Loucy (cell line): Measurements from ENCODE around the gene CCDC88C.

Source experiments
- H2AFZ ChIP-seq: fragments of 200-600 bp; sonication (generic); 2 replicates; pipeline ENCODE4 v1.6.0; 2016; ENCODE audit warnings: antibody characterized with exemption, mild to moderate bottlenecking, low read length, moderate library complexity
- H3F3A ChIP-seq: fragments of 200-600 bp; 2 replicates; pipeline ENCODE4 v1.6.0; 2016; ENCODE audit warnings: antibody characterized with exemption, low read depth, mild to moderate bottlenecking
- H3K27me3 ChIP-seq: fragments of 200-600 bp; sonication (generic); 2 replicates; pipeline ENCODE4 v1.6.1; 2014; ENCODE audit warnings: low read length, mild to moderate bottlenecking; ENCODE audit not compliant: insufficient read depth, poor library complexity, severe bottlenecking
- H3K36me3 ChIP-seq: fragments of 200-600 bp; sonication (generic); 2 replicates; pipeline ENCODE4 v1.6.1; 2016; ENCODE audit warnings: low read length; ENCODE audit not compliant: insufficient read depth
- H3K4me1 ChIP-seq: fragments of 200-600 bp; sonication (generic); 2 replicates; pipeline ENCODE4 v1.5.1; 2014; ENCODE audit warnings: low read length, mild to moderate bottlenecking; ENCODE audit not compliant: insufficient read depth, poor library complexity, severe bottlenecking
- H3K4me2 ChIP-seq: fragments of 200-600 bp; sonication (generic); 2 replicates; pipeline ENCODE4 v1.6.0; 2014; ENCODE audit warnings: antibody characterized with exemption, low read length, low read depth, mild to moderate bottlenecking; ENCODE audit not compliant: poor library complexity, severe bottlenecking
- H3K4me3 ChIP-seq: fragments of 200-600 bp; sonication (generic); 2 replicates; pipeline ENCODE4 v1.5.1; 2014; ENCODE audit warnings: low read length, mild to moderate bottlenecking, mixed read lengths; ENCODE audit not compliant: poor library complexity, severe bottlenecking
- H3K79me2 ChIP-seq: fragments of 200-600 bp; sonication (generic); 2 replicates; pipeline ENCODE4 v1.6.1; 2014; ENCODE audit warnings: low read length; ENCODE audit not compliant: insufficient read depth
- H3K9ac ChIP-seq: fragments of 200-600 bp; sonication (generic); 2 replicates; pipeline ENCODE4 v1.6.0; 2014; ENCODE audit warnings: mild to moderate bottlenecking, low read depth, low read length, moderate library complexity; ENCODE audit not compliant: poor library complexity, severe bottlenecking
- H3K9me2 ChIP-seq: fragments of 200-600 bp; sonication (generic); replicated peaks from 2 replicates; pipeline ENCODE4 v1.6.1; 2016; ENCODE audit warnings: low read depth, low read length, mixed read lengths
- H3K9me3 ChIP-seq: fragments of 200-600 bp; sonication (generic); 2 replicates; pipeline ENCODE4 v1.6.1; 2014; ENCODE audit warnings: mild to moderate bottlenecking, antibody characterized with exemption, low read length, low read depth; ENCODE audit not compliant: insufficient read depth
- H4K20me1 ChIP-seq: fragments of 200-600 bp; sonication (generic); 2 replicates; pipeline ENCODE4 v1.6.0; 2014; ENCODE audit warnings: antibody characterized with exemption, low read length, mild to moderate bottlenecking; ENCODE audit not compliant: insufficient read depth, poor library complexity, severe bottlenecking
- EZH2phosphoT487 ChIP-seq: fragments of 200-600 bp; IDR thresholded peaks from 2 replicates; pipeline ENCODE4 v1.6.1; 2018; ENCODE audit warnings: antibody characterized with exemption, mild to moderate bottlenecking, moderate library complexity, borderline replicate concordance
- TF ChIP-seq, protein P1 (sequence below): fragments of 200-600 bp; sonication (generic); conservative IDR thresholded peaks from 2 replicates; pipeline ENCODE4 v1.5.1; 2014; ENCODE audit warnings: mild to moderate bottlenecking, antibody characterized with exemption, low read length

Gene CCDC88C

DNA sequence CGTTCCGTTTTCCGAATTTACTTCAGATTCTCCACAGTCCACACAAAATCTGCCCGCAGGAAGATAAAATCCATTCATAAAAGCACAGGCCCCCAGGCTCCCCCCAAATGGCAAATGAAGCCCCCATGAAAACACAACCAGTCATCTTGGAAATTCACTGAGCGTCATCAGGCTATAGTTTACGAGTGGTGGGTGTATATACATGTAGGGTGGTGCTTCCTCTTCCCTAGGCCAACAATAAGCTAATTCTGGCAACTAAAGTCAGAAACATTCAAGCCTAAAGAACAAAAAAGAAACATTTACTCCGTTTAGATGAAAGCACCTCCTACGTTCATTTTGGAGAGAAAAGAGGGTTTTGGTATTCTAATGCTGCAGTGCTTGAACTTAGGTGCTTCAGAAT lies 179.0 kb downstream of the CCDC88C start:
- Histone ChIP-seq H3K4me1 (peaks cover 32% of the 10 kb centered on the region), H3K9me3 (no peaks in the 10 kb centered on the region), H3K79me2 (peaks cover 22% of the 10 kb centered on the region), H3K4me3 (no peak overlapping the region), H3K36me3 (no peaks in the 10 kb centered on the region; the same call in 1 of the 2 replicates), H3K27me3 (no peaks in the 10 kb centered on the region), H4K20me1 (no peaks in the 10 kb centered on the region), H3K9ac (no peak overlapping the region), H3K9me2 (no peaks in the 10 kb centered on the region), H3K4me2 (no peak overlapping the region), H3F3A (no peaks in the 10 kb centered on the region), H2AFZ (no peak overlapping the region)
- TF ChIP-seq, protein P1, sequence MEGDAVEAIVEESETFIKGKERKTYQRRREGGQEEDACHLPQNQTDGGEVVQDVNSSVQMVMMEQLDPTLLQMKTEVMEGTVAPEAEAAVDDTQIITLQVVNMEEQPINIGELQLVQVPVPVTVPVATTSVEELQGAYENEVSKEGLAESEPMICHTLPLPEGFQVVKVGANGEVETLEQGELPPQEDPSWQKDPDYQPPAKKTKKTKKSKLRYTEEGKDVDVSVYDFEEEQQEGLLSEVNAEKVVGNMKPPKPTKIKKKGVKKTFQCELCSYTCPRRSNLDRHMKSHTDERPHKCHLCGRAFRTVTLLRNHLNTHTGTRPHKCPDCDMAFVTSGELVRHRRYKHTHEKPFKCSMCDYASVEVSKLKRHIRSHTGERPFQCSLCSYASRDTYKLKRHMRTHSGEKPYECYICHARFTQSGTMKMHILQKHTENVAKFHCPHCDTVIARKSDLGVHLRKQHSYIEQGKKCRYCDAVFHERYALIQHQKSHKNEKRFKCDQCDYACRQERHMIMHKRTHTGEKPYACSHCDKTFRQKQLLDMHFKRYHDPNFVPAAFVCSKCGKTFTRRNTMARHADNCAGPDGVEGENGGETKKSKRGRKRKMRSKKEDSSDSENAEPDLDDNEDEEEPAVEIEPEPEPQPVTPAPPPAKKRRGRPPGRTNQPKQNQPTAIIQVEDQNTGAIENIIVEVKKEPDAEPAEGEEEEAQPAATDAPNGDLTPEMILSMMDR, result no peak
- TF ChIP-seq EZH2phosphoT487, result no peak

DNA sequence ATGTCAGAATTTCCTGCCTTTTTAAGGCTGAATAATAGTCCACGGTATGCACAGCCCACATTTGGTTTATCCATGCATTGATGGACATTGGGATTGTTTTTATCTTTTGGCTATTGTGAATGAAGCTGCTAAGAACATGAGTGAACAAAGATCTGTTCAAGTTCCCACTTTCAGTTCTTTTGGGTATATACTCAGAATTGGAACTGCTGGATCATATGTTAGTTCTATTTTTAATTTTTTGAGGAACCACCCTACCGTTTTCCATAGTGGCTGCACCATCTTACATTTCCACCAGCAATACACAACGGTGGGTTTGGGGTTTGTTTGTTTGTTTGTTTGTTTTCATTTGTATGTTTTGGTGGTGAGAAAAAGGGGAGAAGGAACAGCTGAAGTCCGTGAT lies 179.5 kb downstream of the CCDC88C start:
- Histone ChIP-seq H3K9me3 (no peaks in the 10 kb centered on the region), H3K4me1 (peaks cover 26% of the 10 kb centered on the region), H3K4me3 (no peak overlapping the region), H3K79me2 (peaks cover 19% of the 10 kb centered on the region), H3F3A (no peaks in the 10 kb centered on the region), H3K36me3 (no peaks in the 10 kb centered on the region; the same call in 1 of the 2 replicates), H3K9me2 (no peaks in the 10 kb centered on the region), H4K20me1 (no peaks in the 10 kb centered on the region), H2AFZ (no peak overlapping the region), H3K27me3 (no peaks in the 10 kb centered on the region), H3K9ac (no peak overlapping the region), H3K4me2 (no peak overlapping the region)
- no peak for TF ChIP-seq EZH2phosphoT487
- TF ChIP-seq, protein P1, result no peak

DNA sequence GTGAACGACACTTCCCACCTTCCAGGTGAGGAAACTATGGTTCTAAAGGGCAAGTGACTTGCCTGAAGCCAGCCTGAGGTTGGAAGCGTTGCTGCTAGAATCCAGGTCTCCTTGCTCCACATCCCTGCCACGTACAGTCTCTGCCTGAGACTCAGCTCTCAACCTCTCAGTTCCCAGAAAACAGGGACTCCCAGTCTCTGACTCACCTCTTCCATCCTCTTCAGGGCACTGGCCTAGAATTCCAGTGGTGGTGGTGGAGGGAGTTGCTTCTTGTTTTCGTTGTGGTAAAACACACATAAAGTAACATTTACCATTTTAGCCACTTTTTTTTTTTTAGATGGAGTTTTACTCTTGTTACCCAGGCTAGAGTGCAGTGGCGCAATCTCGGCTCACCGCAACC lies 180.4 kb downstream of the CCDC88C start:
- TF ChIP-seq, protein P1, result no peak
- no peak for TF ChIP-seq EZH2phosphoT487
- H3K4me2 ChIP-seq, result no peak overlapping the region

More for the DNA sequence above, 180.4 kb downstream of the CCDC88C start:
- no peak overlapping the region for H3K4me3 ChIP-seq
- H3K4me1 ChIP-seq, result peaks cover 24% of the 10 kb centered on the region
- no peak overlapping the region for H3K9ac ChIP-seq
- no peaks in the 10 kb centered on the region for H3K9me3 ChIP-seq
- no peaks in the 10 kb centered on the region for H3K27me3 ChIP-seq
- H3F3A ChIP-seq, result no peaks in the 10 kb centered on the region
- H3K36me3 ChIP-seq, result no peaks in the 10 kb centered on the region; the same call in 1 of the 2 replicates
- no peaks in the 10 kb centered on the region for H3K9me2 ChIP-seq
- no peak overlapping the region for H2AFZ ChIP-seq
- peaks cover 13% of the 10 kb centered on the region for H3K79me2 ChIP-seq
- H4K20me1 ChIP-seq, result peaks cover 1% of the 10 kb centered on the region
